C4-2B (cell line): Measurements from ENCODE around the gene KIAA1755.
"Not testable (repeated sequence)": the region's sequence is repeated elsewhere in the genome, so short reads cannot be mapped to it uniquely, and the experiment has no call there.

Experiments used
- H3K27ac ChIP-seq: fragments of 450-650 bp; 2 replicates; pipeline ENCODE4 v1.5.1; 2017
- ZFX ChIP-seq: fragments of 450-650 bp; IDR thresholded peaks from 2 replicates; pipeline ENCODE4 v1.6.1; 2017
- TF ChIP-seq, protein P1 (sequence below): fragments of 450-650 bp; conservative IDR thresholded peaks from 2 replicates; pipeline ENCODE4 v1.5.1; 2017; ENCODE audit warnings: mild to moderate bottlenecking

KIAA1755 gene

DNA sequence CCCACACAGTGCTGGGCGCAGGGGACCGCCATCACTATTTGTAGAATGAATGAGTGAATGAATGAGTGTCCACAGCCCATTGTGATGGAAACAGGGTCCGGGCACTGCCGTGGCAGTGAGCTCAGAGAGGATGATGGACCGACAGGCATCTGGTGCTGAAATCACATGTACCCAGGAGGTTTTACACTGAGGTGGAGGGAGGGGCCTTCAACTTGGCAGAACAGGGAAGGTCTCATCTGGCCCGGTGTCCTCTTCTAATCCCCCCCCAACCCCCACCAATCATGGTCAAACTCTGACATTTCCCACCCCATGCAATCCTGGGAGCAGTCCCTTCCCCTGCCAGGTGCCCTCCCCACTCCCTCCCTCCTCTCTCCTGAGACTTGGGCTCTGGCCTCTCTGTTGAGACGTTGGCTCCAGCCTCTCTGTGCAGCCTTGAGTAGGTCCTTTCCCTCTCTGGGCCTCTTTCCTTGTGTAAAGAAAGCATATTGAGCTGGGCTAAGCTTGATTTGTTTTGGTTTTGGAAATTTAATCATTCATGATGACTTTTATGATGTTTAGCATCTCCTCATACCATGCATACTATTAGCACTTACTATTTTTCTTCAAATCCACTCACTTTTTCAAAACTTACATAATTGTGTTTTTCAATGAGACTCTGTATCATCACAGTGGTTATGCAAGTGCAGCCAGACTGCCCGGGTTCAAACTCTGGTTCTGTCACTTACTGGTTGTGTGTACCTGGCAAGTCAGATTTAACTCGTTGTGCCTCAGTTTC is 10.8 kb downstream of the KIAA1755 start:
- TF ChIP-seq ZFX: no peak
- TF ChIP-seq, protein P1, sequence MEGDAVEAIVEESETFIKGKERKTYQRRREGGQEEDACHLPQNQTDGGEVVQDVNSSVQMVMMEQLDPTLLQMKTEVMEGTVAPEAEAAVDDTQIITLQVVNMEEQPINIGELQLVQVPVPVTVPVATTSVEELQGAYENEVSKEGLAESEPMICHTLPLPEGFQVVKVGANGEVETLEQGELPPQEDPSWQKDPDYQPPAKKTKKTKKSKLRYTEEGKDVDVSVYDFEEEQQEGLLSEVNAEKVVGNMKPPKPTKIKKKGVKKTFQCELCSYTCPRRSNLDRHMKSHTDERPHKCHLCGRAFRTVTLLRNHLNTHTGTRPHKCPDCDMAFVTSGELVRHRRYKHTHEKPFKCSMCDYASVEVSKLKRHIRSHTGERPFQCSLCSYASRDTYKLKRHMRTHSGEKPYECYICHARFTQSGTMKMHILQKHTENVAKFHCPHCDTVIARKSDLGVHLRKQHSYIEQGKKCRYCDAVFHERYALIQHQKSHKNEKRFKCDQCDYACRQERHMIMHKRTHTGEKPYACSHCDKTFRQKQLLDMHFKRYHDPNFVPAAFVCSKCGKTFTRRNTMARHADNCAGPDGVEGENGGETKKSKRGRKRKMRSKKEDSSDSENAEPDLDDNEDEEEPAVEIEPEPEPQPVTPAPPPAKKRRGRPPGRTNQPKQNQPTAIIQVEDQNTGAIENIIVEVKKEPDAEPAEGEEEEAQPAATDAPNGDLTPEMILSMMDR: no peak
- H3K27ac ChIP-seq: no peak overlapping the region

- H3K27ac ChIP-seq: no peak overlapping the region
- TF ChIP-seq, protein P1: no peak
- no peak for TF ChIP-seq ZFX
Measured at GRCh38 chr20:38248133-38248532, 12.4 kb downstream of the KIAA1755 start.

- H3K27ac ChIP-seq: not testable (repeated sequence)
Measured at GRCh38 chr20:38247725-38248124, 12.8 kb downstream of the KIAA1755 start.

DNA sequence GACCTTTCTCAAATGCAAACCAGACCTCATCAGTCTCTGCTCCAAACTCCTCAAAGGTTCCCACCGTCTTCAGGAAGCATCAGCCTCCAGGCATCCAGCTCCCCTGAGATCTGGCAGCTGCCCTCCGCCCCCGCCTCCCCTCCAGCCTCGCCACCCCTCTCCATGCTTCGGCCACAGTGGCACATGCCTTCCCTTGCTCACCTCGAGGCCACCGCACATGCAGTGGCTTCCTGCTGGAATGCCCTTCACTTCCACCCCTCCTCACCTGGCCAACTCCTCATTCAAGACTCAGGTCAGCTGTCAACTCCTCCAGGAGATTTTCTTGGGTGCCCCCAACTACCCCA is 13.4 kb downstream of the KIAA1755 start:
- TF ChIP-seq ZFX: no peak
- TF ChIP-seq, protein P1: no peak

GRCh38 chr20:38246357-38247165 is 14.0 kb downstream of the KIAA1755 start:
- no peak for TF ChIP-seq ZFX
- TF ChIP-seq, protein P1: no peak
- no peak overlapping the region for H3K27ac ChIP-seq

More for the DNA sequence above, 13.4 kb downstream of the KIAA1755 start:
- no peak overlapping the region for H3K27ac ChIP-seq

DNA sequence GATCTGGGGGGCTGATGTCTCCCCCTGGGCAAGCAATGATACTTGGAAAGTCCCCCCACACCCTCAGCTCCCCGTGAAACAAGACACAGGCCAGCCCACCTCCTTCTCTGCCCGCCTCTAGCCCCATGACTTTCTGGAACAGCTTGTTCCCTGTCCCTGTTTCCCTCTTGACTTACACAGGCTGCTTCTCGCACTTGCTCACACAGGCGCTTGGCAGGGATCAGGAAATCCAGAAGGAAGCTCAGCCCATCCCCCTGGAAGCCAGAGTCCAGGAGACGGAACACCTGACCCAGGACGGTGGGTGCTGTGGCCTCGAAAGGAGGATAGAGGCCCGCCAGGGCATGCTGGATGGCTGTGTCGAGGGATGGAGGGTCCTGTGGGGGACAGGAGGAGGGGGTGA is 14.8 kb downstream of the KIAA1755 start:
- no peak overlapping the region for H3K27ac ChIP-seq
- TF ChIP-seq, protein P1: no peak
- no peak for TF ChIP-seq ZFX

GRCh38 chr20:38243709-38244020 is 16.9 kb downstream of the KIAA1755 start:
- TF ChIP-seq ZFX: no peak
- TF ChIP-seq, protein P1: no peak
- no peak overlapping the region for H3K27ac ChIP-seq
